ENCODE data around the gene PAPLN.

PAPLN gene

DNA sequence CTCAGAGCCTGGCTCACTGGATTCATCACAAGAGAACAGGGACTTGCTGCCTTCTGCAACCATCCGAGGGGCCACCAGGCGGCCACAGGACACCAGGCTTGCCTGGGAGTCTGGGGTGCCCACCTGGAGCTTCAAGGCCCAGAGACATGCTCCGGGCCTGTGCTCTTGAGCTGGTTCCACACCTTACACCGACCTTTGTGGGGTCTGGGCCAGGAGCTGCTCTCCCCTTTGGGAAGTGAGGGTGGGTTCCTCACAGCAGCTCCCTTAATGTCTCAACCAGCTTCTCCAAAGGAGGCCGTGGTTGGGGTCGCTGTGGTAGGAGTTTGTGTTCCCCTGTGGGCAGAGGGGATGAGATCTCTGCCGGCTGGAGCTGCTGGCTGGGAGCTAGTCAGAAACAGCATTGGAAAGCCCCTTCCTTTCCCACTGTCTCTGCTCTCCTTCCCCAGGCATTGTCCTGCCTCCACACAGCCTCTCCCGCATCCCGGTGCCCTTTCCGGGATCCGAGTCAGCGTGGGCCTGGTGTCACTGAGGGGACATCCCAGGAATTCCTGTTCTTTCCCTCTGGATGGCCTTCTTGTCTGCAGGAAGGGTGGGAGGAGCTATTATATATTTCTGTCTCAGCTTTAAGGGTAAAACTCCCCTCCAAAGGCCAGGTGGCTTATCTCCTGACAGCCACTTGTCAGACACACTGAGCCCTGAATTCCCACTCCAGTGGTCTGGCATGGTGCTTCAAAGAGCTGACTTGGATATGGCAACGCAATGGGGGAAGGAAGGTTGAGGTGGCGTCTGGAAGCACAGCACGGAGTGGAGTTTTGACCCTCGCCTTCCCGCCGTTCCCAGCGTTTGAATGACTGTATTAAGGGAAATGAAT, 5.1 kb upstream of the PAPLN start:
- no peak for DNase-seq (ENCODE audit: low read depth in 3 of 3, low spot score in 1 of 3)

DNA sequence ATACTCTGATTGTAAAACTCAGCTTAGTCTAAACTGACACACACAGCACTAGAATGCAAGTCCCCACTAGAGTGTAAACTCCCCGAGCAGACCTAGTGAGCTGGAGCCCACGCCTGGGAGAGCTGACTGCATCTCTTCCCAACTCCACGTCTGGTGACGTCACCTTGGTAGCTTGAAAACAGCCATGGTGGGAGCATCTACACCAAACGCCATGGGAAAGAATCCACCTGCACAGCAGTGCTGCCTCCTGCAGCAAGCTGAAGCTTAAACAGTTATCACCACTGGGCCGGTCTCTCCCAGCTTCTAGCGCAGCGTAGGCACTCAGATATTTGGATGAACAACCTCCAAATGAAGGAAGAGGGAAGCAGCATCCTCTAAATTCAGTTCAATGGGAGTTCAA, 4.3 kb upstream of the PAPLN start:
- no peak for DNase-seq (ENCODE audit: low read depth in 3 of 3, low spot score in 1 of 3)

- no peak for DNase-seq (ENCODE audit: low read depth in 3 of 3, low spot score in 1 of 3)
Observed at GRCh38 chr14:73233564-73233963, 3.7 kb upstream of the PAPLN start.

DNA sequence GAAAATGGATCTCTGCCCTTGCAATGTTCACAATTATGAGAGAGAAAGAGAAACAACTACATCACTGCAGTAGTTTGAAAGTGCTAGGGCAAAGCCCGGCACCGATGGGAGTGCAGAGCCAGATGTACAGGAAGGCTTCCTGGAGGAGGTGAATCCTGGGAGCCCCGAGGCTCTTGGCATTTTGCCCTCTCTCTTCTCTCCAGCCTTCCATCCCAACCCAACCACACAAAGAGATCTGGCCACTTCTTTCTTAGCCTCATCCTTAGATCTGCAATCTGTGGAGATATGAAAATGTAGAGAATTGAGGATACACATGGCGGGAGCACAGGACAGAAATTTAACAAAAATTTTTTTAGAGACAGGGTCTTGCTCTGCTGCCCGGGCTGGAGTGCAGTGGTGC, 3.3 kb upstream of the PAPLN start:
- DNase-seq (ENCODE audit: low read depth in 3 of 3, low spot score in 1 of 3), result no peak

DNA sequence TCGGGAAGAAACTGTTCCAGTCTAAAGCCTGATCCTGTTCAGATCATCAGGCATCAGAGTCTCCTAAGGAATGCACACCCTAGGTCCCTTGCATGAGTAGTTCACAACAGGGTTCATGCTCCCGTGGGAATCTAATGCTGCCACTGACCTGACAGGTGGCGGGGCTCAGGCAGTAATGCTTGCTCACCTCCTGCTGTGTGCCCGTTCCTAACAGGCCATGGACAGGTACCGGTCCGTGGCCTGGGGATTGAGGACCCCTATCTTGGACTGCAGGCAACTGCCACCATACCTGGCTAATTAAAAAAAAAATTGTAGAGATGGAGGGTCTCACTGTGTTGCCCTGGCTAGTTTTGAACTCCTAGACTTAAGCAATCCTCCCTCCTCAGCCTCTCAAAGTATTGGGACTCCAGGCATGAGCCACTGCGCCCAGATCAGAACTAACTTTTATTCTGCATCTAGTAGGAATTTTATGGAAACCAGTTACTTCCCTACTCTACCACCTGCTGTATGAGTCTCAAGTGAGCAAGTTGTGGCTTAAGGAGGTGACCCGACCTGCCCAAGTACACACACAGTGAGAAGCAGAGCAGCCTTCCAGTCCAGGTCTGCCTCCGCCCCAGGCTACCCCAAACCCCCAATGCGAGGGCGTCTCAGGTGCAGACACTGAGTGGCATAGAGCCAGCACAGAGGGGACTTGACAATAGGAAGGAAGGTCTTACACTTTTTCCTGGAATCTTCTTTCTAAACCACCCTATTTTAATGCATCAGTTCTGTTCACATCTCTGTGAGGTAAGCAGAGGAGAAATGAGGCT, 2.5 kb upstream of the PAPLN start:
- DNase-seq (ENCODE audit: low read depth in 3 of 3, low spot score in 1 of 3), result no peak

GRCh38 chr14:73235531-73236155, 1.7 kb upstream of the PAPLN start:
- DNase-seq (ENCODE audit: low read depth in 3 of 3, low spot score in 1 of 3), result no peak

DNA sequence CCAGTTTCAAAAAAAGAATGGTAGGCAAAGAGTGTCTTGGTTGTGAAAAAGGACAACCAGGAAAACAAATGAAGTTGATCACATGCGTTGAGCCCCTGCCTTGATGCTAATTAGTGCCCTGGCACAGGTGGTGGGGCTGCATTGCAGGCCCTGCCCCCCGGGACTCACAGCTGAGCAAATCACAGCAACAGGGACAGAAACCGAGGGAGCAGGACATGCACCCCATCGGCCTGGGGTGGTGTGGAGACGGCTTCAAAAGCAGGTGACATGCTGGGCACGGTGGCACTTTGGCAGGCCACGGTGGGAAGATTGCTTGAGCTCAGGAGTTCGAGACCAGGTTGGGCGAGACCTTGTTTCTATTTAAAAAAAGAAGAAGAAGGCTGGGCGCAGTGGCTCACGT, 1.1 kb upstream of the PAPLN start:
- no peak for DNase-seq (ENCODE audit: low read depth in 3 of 3, low spot score in 1 of 3)

GRCh38 chr14:73236752-73237218, 521 bp upstream of the PAPLN start:
- DNase-seq (ENCODE audit: low read depth in 3 of 3, low spot score in 1 of 3), result no peak

DNA sequence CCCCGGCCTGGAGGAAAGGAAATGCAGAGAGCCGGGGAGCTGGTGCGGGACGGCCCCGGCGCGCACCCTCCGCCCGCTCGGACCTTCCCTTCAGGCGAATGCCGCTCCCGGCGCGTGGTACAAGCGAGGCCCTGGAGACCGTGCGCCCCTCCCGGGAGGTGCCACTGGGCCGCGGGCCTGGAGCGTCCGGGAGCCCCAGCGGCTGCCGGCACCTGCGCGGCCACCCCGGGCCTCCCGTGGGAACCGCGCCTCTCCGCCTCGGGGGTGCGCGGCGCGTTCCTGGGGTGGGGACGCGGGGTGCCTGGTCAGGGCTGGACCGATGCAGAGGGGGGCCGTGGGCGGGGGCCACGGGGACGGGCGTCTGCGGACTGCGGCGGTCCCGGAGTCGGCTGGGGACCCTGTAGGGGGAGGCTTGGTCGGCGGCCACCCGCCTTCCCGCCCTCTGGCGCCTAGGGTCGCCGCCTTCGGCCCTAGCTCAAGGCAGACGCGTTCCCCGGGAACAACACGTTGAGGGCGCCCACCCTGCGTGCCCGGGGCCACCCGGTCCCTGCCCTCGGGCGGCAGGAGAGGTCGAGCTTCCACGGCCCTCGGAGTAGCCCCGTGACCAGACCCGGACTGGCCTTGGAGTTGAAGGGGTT, 599 bp downstream of the PAPLN start:
- DNase-seq (ENCODE audit: low read depth in 3 of 3, low spot score in 1 of 3), result no peak

DNA sequence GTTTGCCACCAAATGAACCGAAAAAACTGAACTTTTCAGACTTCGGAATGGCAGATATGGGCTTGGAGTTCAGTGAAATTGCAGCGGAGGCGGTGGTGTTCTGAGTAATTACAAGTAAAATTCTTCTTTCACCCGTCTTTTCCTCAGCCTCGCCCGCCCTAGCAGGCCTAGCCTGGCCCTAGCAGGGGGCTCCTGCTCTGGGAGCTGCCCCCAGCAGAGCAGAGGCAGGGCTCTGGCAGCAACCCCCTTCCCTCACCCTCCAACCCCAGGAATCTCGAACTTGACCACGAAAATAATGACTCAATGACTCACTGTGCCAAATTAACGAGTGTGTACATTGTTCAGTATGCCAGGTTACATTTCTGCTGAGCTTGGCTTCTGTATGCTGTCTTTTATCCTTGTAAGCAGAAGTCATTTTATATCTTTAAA, 1.1 kb downstream of the PAPLN start:
- DNase-seq (ENCODE audit: low read depth in 3 of 3, low spot score in 1 of 3), result no peak

GRCh38 chr14:73238941-73239340, 1.6 kb downstream of the PAPLN start:
- no peak for DNase-seq (ENCODE audit: low read depth in 3 of 3, low spot score in 1 of 3)

DNA sequence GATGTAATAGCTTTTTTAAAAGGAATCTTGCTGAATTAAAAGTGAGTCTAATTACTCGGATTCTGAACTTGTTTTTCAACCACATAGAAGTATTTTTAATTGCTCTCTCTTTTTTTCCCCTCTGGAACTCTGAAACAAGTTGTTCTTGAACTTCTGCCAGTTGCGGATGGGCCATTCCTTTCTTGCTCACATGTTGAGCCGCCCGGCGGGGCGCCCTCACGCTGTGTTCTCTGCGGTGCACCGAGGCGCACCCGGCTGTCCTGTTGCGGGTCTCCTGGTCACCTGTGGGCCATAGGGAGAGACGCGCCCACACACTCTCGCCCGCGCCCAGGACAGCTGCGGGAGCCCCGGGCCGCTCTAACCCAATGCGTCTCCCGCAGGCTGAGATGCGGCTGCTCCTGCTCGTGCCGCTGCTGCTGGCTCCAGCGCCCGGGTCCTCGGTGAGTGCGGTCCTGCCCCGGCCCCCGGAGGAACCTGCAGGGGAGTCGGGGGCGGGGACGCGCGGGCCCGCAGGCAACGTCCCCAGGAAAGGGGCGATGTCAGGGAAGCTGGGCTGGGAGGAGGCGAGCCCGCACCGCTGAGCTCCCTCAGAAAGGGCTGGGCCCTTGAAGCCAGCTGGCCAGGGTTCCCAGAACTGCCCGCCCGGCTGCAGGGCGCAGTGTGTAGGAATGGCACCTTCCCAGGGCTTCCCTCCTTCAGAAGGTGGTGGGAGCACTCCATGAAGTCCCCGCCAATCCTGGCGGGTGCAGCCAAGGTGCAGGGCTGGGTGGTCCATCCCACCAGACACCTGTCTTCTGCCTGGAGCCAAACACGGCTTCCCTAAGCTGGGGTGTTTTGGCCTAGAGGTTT, 2.3 kb downstream of the PAPLN start:
- no peak for DNase-seq (ENCODE audit: low read depth in 3 of 3, low spot score in 1 of 3)

DNA sequence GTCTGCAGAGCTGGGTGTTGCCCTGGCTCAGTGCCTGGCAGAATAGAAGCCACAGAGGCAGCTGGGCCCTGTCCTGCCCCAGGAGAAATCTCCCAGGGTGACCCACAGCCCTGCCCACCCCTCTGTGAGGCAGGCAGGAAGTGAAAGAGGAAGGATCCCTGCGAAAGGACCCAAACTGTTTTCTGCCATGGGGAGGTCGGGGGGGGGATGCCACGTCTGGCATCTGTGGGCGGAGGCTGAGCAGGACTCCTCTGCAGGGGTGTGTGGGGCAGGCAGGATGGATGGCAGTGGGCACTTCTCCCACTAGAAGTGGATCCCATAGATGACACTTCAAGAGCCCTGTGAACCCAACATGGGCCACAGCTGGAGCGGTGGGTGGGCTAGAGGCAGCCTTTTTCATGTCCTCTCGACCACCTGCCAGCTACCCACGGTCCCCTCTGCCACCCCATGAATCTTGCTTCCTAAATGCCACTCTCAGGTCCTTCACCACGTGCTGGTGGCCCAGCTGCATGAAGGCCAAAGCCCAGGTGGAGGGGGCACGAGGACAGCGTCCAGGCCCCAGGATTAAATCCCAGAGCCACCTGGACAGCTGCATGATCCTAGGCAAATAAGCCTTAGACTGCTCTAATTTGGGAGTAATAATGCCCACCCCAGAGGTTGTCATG, 3.6 kb downstream of the PAPLN start:
- no peak for DNase-seq (ENCODE audit: low read depth in 3 of 3, low spot score in 1 of 3)

- no peak for DNase-seq (ENCODE audit: low read depth in 3 of 3, low spot score in 1 of 3)
Observed at GRCh38 chr14:73241481-73242165, 4.3 kb downstream of the PAPLN start.

GRCh38 chr14:73242357-73242901, 5.1 kb downstream of the PAPLN start:
- DNase-seq (ENCODE audit: low read depth in 3 of 3, low spot score in 1 of 3), result no peak

DNA sequence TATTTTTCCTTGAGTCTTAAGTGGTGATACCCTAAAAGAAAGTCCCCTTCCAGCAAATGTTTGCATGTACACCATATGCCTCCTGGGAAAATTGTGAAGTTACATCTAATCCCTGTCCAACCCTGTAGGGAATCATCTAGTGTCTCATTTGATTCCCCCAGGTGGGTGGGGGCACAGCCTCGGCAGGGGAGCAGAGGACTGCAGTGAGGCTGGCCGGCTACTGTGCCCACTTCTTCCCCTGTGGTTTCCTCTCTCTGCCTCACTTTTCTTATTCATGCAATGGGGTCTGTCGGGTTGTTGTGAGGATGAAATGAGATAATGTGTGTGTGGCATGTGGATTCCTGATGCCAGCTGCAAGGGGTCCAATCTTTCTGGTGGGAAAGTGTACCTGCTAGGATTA, 6.0 kb downstream of the PAPLN start:
- DNase-seq (ENCODE audit: low read depth in 3 of 3, low spot score in 1 of 3), result no peak

DNA sequence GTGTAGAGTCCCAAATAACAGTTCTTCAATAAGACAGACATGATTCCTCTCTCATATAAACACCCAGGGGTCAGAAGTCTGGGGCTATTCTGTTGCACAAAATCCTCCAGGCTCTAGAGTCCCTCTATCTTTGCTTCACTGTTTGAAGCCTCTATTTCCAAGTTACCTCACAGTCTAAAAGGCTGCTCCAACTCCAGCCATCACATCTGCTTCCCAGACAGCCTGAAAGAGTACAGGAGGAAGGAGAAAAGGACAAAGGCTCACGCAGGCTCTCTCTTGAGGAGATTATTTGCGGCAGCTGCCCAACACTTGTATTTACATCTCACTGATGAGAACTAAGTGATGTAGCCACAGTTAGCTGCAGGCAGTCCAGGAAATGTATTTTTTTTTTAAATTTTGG, 6.4 kb downstream of the PAPLN start:
- no peak for DNase-seq (ENCODE audit: low read depth in 3 of 3, low spot score in 1 of 3)

- DNase-seq (ENCODE audit: low read depth in 3 of 3, low spot score in 1 of 3), result no peak
Observed at GRCh38 chr14:73244541-73245290, 7.4 kb downstream of the PAPLN start.

All from stimulated activated CD4-positive, alpha-beta T cell treated with anti-CD3 and anti-CD28 coated beads, TNF-alpha, amount 100 ng/mL, for 1 hour (primary cell).